NCI-H128 (cell line): Measurements from ENCODE around the gene CHD2.
"Not testable (repeated sequence)": the region's sequence is repeated elsewhere in the genome, so short reads cannot be mapped to it uniquely, and the experiment has no call there.

ENCODE experiments used
- DNase-seq: peaks from one replicate; lab custom pipeline; 2025; ENCODE audit not compliant: unreplicated experiment; lab: John Stamatoyannopoulos, UW

CHD2 gene

GRCh38 chr15:92899948-92900730 is at the start of gene CHD2:
CHD2 (plus strand) TSS chr15:92900324; CDS start chr15:92901238, 914 bp downstream.
- peak; percentile 56 for DNase-seq

- no peak for DNase-seq
Measured at GRCh38 chr15:92853222-92853621, 46.9 kb upstream of the CHD2 start.

- DNase-seq: no peak
Measured at GRCh38 chr15:92861742-92862141, 38.4 kb upstream of the CHD2 start.

- no peak for DNase-seq
Measured at GRCh38 chr15:92864127-92864814, 35.9 kb upstream of the CHD2 start.

- DNase-seq: no peak
Measured at GRCh38 chr15:92869263-92869940, 30.7 kb upstream of the CHD2 start.

DNA sequence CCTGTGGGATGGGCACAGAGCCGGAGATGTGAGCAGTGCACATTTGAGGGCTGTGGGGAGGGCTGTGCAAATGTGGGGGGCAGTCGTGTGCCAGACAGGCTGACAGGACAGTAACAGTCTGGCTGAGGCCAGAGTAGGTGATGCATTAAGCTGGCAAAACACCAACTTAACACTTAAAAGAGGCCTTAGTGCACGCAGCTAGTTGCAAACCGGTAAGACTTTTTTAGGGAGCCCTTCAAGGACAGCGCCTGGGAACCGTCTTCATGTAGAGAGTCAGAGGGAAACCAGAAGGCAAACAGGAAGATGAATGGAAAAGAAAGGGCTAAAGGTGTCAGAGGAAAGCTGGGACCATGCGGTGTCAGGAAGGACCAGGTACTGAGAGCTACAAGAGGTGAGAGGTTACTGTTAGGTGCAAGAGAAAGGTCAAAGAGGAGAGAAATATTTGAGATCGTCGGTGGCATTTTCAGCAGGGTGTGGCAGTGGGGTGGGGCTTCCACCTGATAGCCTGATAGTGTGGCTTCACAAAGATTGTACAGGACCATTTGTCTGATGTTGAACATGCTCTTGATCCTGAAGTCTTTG is 30.0 kb upstream of the CHD2 start:
- no peak for DNase-seq

GRCh38 chr15:92872967-92873366 is 27.2 kb upstream of the CHD2 start:
- not testable (repeated sequence) for DNase-seq

- no peak for DNase-seq
Measured at GRCh38 chr15:92877000-92877399, 23.1 kb upstream of the CHD2 start.

DNA sequence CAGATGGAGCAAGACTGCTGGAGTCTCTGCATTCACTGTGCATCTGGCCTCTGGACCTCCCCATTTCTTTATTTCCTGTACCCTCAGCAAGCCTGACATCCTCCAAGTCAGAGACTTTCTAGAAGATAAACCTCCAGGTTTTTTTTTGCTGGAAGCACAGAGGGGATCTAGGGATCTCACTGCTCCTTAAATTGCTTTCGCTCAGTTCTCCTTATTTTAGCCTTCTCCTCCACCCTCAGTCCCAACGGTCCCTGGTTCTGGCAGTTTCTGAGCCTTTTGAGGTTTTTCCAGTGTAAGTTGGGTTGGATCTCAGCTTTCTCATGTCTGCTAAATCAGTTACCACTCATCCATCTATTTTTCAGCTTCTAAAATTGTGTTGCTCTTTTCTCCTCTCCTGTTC is 22.7 kb upstream of the CHD2 start:
- DNase-seq: no peak

DNA sequence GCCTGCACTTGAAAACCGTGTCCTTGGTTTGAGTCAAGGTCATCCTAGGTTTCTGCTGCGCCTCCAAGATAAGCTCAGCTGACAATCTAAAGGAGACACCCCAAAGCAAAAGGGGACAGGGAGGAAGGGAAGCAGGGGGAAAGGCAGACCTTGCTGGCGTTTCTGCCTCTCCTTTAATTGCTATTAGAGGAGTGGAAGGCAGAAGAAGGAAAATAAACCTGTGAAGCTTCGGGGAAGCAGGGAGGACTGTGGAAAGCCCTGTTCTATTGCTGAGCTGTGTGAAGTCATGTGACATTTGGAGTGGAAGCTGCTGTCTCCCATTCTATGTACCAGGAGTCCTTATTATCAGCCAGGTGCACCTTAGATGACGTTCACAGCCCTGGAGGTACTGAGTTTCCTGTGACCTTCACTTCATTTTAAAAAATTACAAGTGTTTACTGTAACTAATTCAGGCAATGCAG is 21.5 kb upstream of the CHD2 start:
- DNase-seq: no peak

- no peak for DNase-seq
Measured at GRCh38 chr15:92879949-92880725, 20.0 kb upstream of the CHD2 start.

- no peak for DNase-seq
Measured at GRCh38 chr15:92880796-92881195, 19.3 kb upstream of the CHD2 start.

DNA sequence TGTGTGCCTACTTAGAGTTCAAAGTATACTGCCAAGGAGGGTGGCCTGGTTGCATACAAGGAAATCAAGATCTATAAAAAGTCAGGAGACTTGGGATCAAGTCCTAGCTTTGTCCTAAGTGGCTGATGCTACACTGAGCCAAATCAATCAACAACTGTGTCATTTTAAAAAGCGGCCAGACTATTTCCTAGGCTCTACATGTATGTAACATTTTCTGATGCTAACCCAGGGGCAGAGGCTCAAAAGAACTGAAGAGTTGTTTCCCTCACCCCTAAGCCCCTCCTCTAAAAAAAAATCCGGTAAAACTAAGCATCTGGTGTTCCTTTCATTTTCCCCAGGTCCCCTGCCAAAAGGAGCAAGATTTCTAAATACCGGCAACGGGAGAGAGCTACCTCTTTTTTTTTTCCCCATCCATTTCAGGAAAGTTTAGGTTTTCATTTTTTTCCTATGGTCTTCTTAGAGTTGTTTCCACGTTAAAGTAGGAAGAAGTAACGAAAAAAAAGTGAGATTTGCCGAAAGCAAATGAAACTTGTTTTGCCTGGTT is 18.8 kb upstream of the CHD2 start:
- DNase-seq: no peak

- peak; percentile 93 for DNase-seq
Measured at GRCh38 chr15:92881802-92882696, 18.1 kb upstream of the CHD2 start.

GRCh38 chr15:92882697-92883162 is 17.4 kb upstream of the CHD2 start:
- DNase-seq: no peak

- DNase-seq: no peak
Measured at GRCh38 chr15:92883163-92883875, 16.8 kb upstream of the CHD2 start.

DNA sequence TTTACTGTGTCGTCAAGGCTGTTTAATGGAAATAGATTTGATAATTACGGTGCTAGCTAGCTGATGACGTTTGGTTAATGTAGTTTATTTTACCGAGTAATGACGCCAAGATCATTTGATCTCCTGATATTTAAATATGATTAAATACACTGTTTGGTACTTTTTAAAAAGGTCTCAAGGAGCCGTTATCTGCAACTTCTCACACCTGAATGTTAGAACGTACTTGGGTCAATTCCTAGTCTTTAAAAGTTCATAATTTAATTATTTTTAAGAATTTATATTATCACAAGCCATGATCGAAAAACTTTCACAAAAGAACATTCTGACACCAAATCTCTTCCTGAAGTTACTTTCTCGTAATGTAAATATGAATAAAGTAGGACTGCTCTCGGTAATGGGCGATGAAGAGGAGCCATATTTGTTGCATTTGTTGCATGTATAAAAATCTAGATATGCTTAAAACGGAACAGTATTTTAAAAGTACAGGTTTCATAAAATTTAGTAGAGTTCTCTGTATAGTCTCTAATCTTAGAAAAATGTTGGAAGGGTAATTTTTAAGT is 16.2 kb upstream of the CHD2 start:
- no peak for DNase-seq
